HFF-Myc (cell line): ENCODE data around the gene ATP5F1A.

Experiments used
- DNase-seq: peaks from one replicate; pipeline ENCODE4 v3.0.0-alpha.2; 2011; ENCODE audit warnings: low read depth; ENCODE audit errors: extremely low read depth
- H3K4me3 ChIP-seq: replicated peaks from 2 replicates; pipeline ENCODE4 v1.5.1; 2011; ENCODE audit warnings: low read depth, mild to moderate bottlenecking, control low read depth, low read length
- TF ChIP-seq, protein P1 (sequence below): IDR thresholded peaks from 2 replicates; pipeline ENCODE4 v1.5.1; 2012; ENCODE audit warnings: mild to moderate bottlenecking, low read depth, low read length, control low read depth; ENCODE audit errors: missing control alignments

Gene ATP5F1A

GRCh38 chr18:46072959-46073358 lies 25.1 kb downstream of the ATP5F1A start:
- DNase-seq, result no peak
- TF ChIP-seq, protein P1, sequence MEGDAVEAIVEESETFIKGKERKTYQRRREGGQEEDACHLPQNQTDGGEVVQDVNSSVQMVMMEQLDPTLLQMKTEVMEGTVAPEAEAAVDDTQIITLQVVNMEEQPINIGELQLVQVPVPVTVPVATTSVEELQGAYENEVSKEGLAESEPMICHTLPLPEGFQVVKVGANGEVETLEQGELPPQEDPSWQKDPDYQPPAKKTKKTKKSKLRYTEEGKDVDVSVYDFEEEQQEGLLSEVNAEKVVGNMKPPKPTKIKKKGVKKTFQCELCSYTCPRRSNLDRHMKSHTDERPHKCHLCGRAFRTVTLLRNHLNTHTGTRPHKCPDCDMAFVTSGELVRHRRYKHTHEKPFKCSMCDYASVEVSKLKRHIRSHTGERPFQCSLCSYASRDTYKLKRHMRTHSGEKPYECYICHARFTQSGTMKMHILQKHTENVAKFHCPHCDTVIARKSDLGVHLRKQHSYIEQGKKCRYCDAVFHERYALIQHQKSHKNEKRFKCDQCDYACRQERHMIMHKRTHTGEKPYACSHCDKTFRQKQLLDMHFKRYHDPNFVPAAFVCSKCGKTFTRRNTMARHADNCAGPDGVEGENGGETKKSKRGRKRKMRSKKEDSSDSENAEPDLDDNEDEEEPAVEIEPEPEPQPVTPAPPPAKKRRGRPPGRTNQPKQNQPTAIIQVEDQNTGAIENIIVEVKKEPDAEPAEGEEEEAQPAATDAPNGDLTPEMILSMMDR, result no peak
- H3K4me3 ChIP-seq, result no peak overlapping the region

DNA sequence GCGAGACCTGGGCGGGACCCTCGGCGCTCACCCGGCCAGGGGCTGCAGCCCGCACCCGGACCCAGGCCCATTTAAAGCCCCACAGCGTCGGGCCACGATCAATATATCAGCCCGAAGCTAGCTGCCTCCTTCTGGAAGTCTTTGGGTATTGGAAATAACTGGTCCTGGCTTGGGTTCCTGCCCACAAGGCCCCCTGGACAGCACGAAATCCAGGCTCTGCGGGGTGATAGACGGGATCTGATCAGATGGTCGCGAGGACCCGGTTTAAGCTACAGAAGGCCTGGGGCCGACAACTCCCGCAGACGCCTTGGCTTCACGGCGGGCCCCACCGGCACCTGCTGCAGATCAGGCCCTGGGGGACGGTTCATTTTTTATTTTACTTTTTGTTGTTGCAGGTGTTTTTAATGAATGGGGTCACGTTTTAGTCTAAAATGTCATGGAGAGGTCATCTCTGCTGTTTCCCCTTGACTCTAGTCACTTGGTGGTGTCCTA lies 25.7 kb downstream of the ATP5F1A start:
- H3K4me3 ChIP-seq, result peak overlapping the region; percentile 81
- no peak for DNase-seq
- TF ChIP-seq, protein P1, result no peak

DNA sequence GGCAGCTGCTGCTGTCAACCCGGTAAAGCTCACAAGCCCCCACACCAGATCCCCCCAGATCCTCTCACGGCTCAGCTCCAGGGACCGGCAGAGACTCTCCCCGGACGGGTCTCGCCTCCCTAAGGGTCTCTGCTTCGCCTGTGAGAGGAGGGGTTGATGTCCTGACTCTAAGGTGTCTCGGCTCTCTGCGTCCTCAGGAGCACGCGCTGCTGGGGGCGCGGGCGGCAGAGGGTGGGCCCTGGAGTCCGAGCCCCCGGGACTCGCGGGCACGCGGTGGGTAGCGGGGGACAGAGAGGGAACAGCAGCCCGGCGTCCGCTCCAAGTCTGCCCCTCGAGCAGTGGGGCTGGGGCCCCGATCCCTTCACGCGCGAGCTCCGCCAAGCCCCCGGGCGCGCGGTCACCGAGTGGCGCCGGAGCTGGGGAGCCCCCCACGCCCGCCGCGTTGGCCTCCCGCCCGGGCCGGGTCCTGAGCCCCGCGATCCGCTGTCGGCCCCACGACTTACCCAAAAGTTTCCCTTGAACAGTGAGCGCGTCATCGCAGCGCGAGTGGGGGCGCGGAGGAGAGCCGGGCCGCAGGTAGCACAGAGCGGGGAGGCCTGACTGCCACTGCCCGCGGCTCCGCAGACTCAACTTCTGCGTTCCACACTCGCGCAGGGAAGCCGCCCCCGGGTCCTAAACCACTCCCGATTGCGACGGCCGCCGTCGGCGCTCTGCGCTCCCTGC lies 26.3 kb downstream of the ATP5F1A start, which contains the start of gene PSTPIP2:
Gene PSTPIP2 (minus strand): TSS at position 608 of the 723 bp plus-strand sequence. CDS start 72 bp downstream, at position 536.
- TF ChIP-seq, protein P1, result no peak
- DNase-seq, result no peak
- H3K4me3 ChIP-seq, result peak within 1 kb of the TSS; percentile 81

DNA sequence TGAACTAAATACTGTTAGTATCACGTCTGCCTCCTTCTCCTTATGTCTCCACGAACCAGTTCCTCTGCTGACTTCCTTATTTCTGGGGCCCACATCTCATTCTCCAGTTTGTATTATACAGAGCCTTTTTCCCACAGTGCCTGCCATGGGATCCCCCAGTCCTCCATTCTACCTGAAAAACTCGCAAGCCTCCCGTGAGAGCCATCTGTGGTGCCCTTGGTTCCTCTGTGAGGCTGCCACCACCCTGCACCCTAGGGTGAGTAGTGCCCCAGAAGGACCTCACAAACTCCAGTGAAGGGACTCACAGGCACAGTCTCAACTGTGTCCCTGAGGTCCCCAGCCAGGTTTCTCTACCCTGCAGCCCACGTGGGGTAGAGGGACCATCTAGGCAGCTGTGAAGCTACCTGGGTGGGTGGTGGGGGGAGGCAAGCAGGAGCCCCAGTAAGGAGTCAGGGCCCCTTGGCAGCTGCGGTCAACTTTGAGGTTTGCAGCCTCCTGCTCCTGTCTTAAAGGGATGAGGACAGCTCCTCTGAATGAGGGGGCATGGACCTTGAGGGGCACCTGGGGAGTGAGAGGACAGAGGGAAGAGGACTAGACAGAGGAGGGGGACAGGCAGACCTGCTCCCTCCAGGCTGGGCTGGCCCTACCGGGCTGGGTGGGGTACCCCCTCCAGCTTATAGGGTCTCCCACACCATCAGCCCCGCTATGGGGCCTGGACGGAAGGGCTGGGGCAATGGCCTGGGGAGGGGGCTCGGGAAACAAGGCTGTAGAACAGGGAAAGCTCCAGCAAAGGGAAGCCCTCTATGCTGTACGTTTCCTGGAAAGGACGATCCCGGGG lies 27.1 kb downstream of the ATP5F1A start:
- no peak for DNase-seq
- H3K4me3 ChIP-seq, result peak overlapping the region; percentile 81
- TF ChIP-seq, protein P1, result no peak

- no peak for DNase-seq
- TF ChIP-seq, protein P1, result no peak
- no peak overlapping the region; the same call in 1 of the 2 replicates for H3K4me3 ChIP-seq
Observed at GRCh38 chr18:46070232-46070631, 27.9 kb downstream of the ATP5F1A start.

GRCh38 chr18:46069524-46069923 lies 28.6 kb downstream of the ATP5F1A start:
- H3K4me3 ChIP-seq, result no peak overlapping the region
- DNase-seq, result no peak
- TF ChIP-seq, protein P1, result no peak
